Endodermal cell (in vitro differentiated cells): ENCODE data around the gene MEIOB. TPM values are rescaled to one million over a fixed set of nuclear protein-coding genes. Genes with fewer than 3 reads are reported as not detected.

Source experiments
- DNase-seq: peaks from one replicate; pipeline ENCODE4 v3.0.0-alpha.2; 2017
- H3K27ac ChIP-seq: 2 replicates; pipeline ENCODE4 v1.5.1; 2013; ENCODE audit warnings: mild to moderate bottlenecking, low read depth, low read length, moderate library complexity
- H3K27me3 ChIP-seq: 2 replicates; pipeline ENCODE4 v1.6.1; 2013; ENCODE audit warnings: mild to moderate bottlenecking, low read length, moderate library complexity; ENCODE audit not compliant: insufficient read depth, control insufficient read depth, poor library complexity, severe bottlenecking
- H3K36me3 ChIP-seq: 2 replicates; pipeline ENCODE4 v1.7.0; 2013; ENCODE audit warnings: mild to moderate bottlenecking, low read length, moderate library complexity; ENCODE audit not compliant: control insufficient read depth, insufficient read depth
- H3K4me1 ChIP-seq: one replicate; pipeline ENCODE4 v1.7.0; 2013; ENCODE audit warnings: low read length; ENCODE audit not compliant: control insufficient read depth, insufficient read depth
- H3K4me3 ChIP-seq: 2 replicates; pipeline ENCODE4 v1.5.1; 2013; ENCODE audit warnings: mild to moderate bottlenecking, low read length, moderate library complexity
- H3K9ac ChIP-seq: 2 replicates; pipeline ENCODE4 v1.6.1; 2013; ENCODE audit warnings: mild to moderate bottlenecking, low read length, moderate library complexity; ENCODE audit not compliant: poor library complexity, severe bottlenecking; ENCODE audit errors: extremely low read depth
- H3K9me3 ChIP-seq: 2 replicates; pipeline ENCODE4 v1.6.1; 2013; ENCODE audit warnings: mild to moderate bottlenecking, low read length, moderate library complexity; ENCODE audit not compliant: control insufficient read depth
- H3K27ac Mint-ChIP-seq: 2 replicates; pipeline ENCODE4 v1.8.0; 2020; ENCODE audit warnings: mixed read lengths
- H3K27me3 Mint-ChIP-seq: 2 replicates; pipeline ENCODE4 v1.8.0; 2021; ENCODE audit warnings: mild to moderate bottlenecking, mixed read lengths; ENCODE audit not compliant: insufficient read depth
- H3K36me3 Mint-ChIP-seq: 2 replicates; pipeline ENCODE4 v1.8.0; 2020; ENCODE audit warnings: low read depth, mixed read lengths
- H3K4me1 Mint-ChIP-seq: 2 replicates; pipeline ENCODE4 v1.8.0; 2020; ENCODE audit warnings: mixed read lengths
- H3K4me3 Mint-ChIP-seq: 2 replicates; pipeline ENCODE4 v1.8.0; 2020; ENCODE audit warnings: mild to moderate bottlenecking, moderate library complexity, mixed read lengths
- H3K9me3 Mint-ChIP-seq: 2 replicates; pipeline ENCODE4 v1.8.0; 2020; ENCODE audit warnings: mild to moderate bottlenecking, mixed read lengths
- CTCF ChIP-seq: fragments of 200-600 bp; sonication (generic); conservative IDR thresholded peaks from 2 replicates; pipeline ENCODE4 v1.5.0; 2021; ENCODE audit warnings: antibody characterized with exemption, mild to moderate bottlenecking
- WGBS, 2 experiments: methylation state at CpG; one replicate each; pipeline versions ENCODE4 v1.1.5 to v1.1.7; 2013; ENCODE audit warnings: missing lambda C conversion rate in 2 of 2, mixed read lengths in 1 of 2; ENCODE audit not compliant: insufficient coverage in 1 of 2, insufficient read length in 1 of 2; 5-methylcytosine and 5-hydroxymethylcytosine counted together
- total RNA-seq, 2 donors: library from RNA; stranded (reverse); fragmentation: NEBNext Ultra II Directional in 1 of 2; extraction: Animal tissue kit (Norgen Biotek cat#: 25700) in 1 of 2; gene quantifications; 2 replicates in 1 of 2; 3 replicates in 1 of 2; pipeline ENCODE4 v1.2.1, GENCODE V29; 2021

The MEIOB gene
- total RNA-seq, 2 donors from 2014 or later, result not detected

DNA sequence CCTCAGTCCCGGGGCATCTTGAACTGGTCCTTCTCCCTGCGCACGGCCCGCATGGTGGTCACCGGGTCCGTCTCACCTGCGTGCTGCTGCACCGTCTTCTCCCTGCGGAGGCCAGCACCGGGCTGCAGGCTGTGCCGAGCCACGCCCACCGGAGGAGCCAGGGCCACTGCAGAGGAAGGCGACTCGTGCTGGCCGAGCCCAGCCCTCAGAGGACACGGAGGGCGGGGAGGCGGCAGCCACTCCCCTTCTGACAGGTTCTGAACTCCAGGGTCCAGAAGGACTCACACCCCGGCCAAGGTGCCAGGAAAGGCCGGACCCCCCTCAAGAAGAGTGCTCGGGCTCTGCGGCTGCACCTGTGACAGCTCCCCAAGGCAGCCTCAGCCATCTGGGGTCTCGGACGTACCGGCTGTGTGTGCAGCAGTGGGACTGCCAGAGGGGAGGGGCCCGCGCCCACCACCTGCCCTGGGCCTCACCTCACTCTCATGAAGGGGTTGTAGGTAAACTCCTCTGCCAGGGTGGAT, 62.6 kb downstream of the MEIOB start:
- H3K4me3 Mint-ChIP-seq, result no peak overlapping the region
- no peaks in the 10 kb centered on the region for H3K9me3 ChIP-seq
- no peaks in the 10 kb centered on the region for H3K4me1 ChIP-seq
- no peak overlapping the region for H3K4me3 ChIP-seq
- DNase-seq, result peak; percentile 83
- no peak overlapping the region for H3K27ac ChIP-seq
- peak; percentile 25 for TF ChIP-seq CTCF
- H3K27me3 Mint-ChIP-seq, result no peaks in the 10 kb centered on the region
- no peak overlapping the region for H3K9ac ChIP-seq
- H3K36me3 ChIP-seq, result peaks cover 18% of the 10 kb centered on the region
- H3K4me1 Mint-ChIP-seq, result no peaks in the 10 kb centered on the region
- H3K27ac Mint-ChIP-seq, result no peak overlapping the region
- H3K9me3 Mint-ChIP-seq, result peaks cover 18% of the 10 kb centered on the region
- no peaks in the 10 kb centered on the region for H3K27me3 ChIP-seq
- WGBS, 2 experiments, result 77 to 83% methylated on average over 16 to 28 of the region's 28 CpGs
- H3K36me3 Mint-ChIP-seq, result peaks cover 58% of the 10 kb centered on the region

GRCh38 chr16:1808691-1809090, 63.3 kb downstream of the MEIOB start:
- Histone ChIP-seq H3K9ac (no peak overlapping the region), H3K9me3 (no peaks in the 10 kb centered on the region), H3K27me3 (no peaks in the 10 kb centered on the region), H3K4me3 (no peak overlapping the region), H3K4me1 (no peaks in the 10 kb centered on the region), H3K36me3 (peaks cover 18% of the 10 kb centered on the region), H3K27ac (no peak overlapping the region)
- Mint-ChIP-seq H3K27me3 (no peaks in the 10 kb centered on the region), H3K4me1 (no peaks in the 10 kb centered on the region), H3K36me3 (peaks cover 59% of the 10 kb centered on the region), H3K4me3 (no peak overlapping the region), H3K9me3 (peaks cover 21% of the 10 kb centered on the region), H3K27ac (no peak overlapping the region)
- no peak for DNase-seq
- WGBS, 2 experiments, result 78 to 85% methylated on average over 8 to 18 of the region's 18 CpGs
- TF ChIP-seq CTCF, result no peak

DNA sequence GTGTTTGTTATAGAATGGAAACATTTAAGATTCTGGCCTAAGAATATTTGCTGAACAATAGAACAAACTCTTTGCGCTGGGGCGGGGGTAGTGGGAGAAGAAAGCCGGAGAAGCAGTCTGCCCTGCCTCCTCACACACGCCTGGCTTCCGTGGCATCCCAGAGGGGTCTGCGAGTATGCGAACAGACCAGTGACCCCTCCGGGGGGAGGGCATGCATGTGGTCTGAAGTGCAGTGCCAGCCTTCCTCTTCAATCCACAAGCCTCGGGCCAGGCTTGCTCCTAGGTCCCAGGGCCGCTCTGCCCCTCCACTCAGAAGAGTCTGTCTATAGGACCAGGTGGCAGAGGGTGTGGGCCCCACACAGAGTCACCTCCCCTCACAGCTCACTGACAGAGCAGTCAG, 64.3 kb downstream of the MEIOB start:
- no peaks in the 10 kb centered on the region for H3K27me3 Mint-ChIP-seq
- H3K9me3 Mint-ChIP-seq, result peaks cover 27% of the 10 kb centered on the region
- no peaks in the 10 kb centered on the region for H3K27me3 ChIP-seq
- no peaks in the 10 kb centered on the region for H3K4me1 Mint-ChIP-seq
- no peaks in the 10 kb centered on the region for H3K9me3 ChIP-seq
- peaks cover 52% of the 10 kb centered on the region for H3K36me3 Mint-ChIP-seq
- no peak overlapping the region for H3K27ac ChIP-seq
- no peak overlapping the region for H3K27ac Mint-ChIP-seq
- H3K4me3 ChIP-seq, result no peak overlapping the region
- H3K4me1 ChIP-seq, result no peaks in the 10 kb centered on the region
- TF ChIP-seq CTCF, result no peak
- no peak overlapping the region for H3K9ac ChIP-seq
- DNase-seq, result no peak
- no peak overlapping the region for H3K4me3 Mint-ChIP-seq
- 80 to 87% methylated on average over 1 to 10 of the region's 10 CpGs for WGBS, 2 experiments
- peaks cover 18% of the 10 kb centered on the region for H3K36me3 ChIP-seq
